ENCODE measurements around the gene UCHL5.
A peak's percentile ranks its signal among the peaks of the same experiment; 100 is the strongest.

Gene UCHL5, protein sequence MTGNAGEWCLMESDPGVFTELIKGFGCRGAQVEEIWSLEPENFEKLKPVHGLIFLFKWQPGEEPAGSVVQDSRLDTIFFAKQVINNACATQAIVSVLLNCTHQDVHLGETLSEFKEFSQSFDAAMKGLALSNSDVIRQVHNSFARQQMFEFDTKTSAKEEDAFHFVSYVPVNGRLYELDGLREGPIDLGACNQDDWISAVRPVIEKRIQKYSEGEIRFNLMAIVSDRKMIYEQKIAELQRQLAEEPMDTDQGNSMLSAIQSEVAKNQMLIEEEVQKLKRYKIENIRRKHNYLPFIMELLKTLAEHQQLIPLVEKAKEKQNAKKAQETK

DNA sequence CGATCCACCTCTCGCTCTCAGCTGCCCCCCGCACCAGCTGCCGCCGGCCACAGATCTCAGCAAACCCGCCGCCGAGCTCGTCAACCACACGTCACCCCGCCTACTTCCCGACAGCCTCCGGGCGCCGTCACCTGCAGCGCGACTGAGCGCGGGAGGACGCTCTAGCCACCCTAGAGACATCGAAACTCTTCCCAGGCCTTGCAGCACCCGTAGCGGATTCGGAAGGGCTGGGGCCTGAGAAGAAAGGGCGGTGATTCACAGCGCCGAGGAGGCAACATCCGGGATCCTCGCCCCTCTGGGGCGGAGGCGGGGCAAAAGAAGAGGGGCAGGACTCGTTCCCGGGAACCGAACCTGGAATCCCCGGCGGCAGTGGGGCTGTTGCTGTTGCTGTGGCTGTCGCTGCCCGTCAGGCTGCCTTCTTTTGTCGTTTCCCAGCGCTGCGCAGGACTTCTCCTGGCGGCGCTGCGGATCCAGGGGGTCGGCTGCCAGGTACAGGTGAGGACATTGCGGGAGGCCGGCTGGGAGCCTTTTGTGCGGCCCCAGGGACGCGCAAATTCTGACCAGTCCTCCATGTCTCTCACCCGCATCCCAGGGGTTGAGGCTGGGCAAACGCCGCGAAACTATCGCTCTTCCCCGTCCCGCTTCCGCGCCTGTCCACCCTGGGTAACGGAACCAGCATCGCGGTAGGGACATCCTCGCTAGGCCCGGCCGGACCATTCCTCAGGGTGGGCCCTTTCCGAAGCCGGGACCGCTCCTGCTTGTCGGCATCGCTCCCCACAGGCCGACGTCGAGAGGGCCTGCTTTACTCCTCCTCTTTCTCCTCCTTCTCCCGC is at the start of gene UCHL5, which contains the start of gene RO60:
TSS of gene UCHL5 (minus strand) at position 79 of the 833 bp plus-strand sequence. CDS start 100 bp downstream, outside the sequence.
TSS of gene RO60 (plus strand) at position 331 of the 833 bp plus-strand sequence. CDS start 9,443 bp downstream, outside the sequence.
- peak; percentile 88 for DNase-seq

DNA sequence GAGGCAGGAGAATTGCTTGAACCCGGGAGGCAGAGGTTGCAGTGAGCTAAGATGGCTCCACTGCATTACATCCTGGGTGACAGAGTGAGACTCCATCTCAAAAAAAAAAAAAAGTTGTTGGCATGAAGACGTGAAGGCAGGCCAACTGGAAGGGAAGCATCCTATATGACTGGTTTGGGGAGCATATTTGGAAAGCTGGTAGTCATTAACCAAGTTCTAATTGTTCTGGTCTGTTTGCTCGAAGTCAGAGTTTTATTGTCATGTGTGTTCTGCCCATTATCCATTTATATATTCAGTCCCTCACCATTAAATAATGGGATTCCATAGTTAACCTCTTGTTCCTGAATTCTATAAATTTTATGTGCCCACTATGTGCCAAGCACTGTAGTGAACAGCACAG is 49.3 kb upstream of the UCHL5 start:
- no peak for DNase-seq

DNA sequence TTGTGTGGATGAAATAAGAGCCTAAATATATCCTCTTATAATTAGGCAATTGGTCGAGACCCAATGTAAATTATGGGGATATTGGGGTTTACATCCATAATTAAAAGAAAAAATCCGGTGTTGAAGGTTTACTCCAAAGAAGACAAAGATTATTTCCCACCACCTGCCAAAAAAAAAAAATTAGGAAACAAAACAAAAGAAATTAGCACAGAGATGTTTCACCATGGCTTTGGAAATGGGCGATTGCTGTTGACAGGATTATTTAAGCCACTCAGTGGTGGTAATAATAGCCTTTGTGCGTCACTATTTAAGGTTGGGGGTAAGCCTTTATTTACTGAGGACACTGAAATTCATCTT is 46.6 kb upstream of the UCHL5 start:
- no peak for DNase-seq

DNA sequence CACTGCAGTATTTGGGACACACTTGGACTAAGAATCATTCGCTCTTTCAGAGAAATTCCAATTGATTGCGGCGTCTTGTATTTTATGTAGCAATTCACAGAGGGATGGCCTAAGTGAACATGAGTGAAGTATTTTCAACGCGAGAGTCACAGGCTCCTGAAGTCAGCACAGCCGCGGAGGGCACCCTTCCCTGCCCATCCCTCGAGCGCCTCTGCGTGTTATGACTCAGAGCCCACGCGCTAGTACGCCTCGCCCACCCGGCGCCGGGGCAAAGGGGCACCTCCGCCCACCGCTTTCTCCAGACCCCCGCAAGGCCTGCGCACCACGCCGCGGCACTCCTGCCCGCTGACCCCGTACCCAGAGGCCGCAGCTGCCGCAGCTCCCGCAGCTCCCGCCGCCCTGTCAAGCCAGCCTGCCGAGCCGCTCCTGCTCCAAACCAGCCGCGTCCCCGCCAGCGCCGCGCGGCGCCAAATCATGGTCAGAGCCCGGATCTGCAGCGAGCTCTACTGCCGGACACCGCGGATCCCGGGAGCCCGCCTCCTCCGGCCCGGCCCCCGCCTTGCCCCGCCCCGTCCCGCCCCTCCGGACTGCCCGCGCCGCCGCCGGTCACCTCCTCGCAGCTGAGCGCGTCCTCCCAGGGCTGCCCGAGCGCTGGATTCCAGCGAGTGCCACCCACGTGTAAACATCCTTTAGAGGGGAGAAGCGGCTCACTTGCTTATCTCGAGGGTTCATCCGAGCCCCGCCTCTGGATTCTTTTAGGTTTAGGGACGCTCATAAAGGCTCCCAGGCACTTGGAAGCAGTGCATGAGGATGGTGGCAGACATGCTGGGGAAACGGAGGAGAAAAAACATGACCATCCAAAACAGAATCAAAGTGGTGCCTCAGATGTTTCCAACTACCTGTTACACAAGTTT is 46.0 kb upstream of the UCHL5 start, which contains the start of gene GLRX2:
TSS of gene GLRX2 (minus strand) at position 508 of the 914 bp plus-strand sequence. CDS start at position 476, 32 bp downstream.
- peak; percentile 51 for DNase-seq

DNA sequence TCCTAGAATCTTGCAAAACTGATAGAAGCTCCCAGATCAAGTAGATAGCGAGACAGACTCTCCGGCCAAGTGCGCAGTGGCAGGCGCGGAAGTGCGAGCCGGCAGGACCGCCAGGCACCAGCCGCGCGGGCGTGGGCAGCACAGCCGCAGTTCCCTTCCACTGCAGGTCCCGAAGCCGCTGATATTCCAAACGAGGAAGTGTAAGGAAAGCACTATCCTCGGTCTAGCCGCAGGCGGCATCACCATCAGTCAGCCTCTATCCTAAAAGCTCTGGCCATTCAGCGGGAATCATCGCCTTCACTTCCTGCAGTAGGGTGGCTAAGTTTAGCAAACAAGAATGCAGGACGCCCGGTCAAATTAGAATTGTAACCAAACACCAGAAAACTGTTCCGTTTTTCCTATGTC is 45.3 kb upstream of the UCHL5 start:
- peak; percentile 16 for DNase-seq

DNA sequence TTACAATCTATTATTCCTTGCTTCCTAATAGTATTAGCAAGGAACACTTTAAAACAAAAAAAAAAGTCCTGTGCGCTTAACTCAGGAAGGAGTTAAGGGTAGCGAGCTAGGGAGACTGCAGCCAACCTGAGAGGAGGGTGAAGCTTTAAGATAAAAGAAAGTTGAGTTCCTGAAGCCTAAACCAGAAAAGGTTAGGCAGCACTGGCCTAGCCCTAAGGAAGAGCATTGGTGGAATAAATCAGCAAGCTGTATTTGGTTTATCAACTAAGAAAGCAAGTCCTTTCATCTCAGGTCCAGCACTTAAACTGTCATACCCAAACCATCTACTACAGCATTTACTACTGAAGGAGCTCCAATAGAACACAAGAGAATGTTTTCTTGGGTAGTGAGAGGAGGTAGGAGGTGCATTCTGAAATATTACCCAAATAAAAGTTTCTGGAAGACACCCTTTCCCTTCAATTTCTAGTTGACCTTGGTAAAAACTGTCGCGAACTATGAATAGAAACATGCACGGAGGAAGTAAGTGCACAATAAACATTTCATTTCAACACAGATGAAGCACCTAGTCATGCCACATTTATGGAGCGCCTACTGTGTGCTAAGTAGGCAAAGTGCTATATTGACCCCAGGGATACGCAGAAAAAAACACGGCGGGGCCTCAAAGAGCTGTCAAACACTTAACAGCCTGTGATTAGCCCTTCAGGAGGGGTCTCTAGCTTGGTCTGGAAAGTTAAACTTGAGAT is 44.8 kb upstream of the UCHL5 start:
- DNase-seq = no peak

DNA sequence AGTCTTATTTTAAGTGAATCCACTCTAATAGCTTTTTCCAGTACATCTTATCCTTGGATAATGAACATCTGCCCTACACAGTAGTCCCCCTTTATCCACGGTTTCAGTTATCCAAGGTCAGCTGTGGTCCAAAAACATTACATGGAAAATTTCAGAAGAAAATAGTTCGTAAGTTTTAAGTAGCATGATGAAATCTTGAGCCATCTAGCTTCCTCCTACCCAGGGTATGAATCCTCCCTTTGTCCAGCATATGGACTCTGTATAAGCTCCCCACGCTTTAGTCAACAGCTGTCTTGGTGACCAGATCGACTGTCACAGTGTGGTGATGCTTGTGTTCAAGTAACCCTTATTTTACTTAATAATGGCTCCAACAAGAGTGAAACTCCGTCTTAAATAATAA is 43.5 kb upstream of the UCHL5 start:
- no peak for DNase-seq

DNA sequence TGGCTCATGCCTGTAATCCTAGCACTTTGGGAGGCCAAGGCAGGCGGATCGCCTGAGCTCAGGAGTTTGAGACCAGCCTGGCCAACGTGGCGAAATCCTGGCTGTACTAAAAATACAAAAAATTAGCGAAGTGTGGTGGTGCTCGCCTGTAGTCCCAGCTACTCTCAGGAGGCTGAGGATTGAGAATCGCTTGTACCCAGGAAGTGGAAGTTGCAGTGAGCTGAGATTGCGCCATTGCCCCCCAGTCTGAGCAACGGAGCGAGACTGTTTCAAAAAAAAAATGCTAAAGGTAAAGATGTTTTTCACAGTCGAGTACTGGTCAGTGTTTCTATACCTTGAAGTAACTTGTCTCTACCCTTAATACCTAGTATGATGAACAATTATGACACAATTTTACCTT is 35.0 kb upstream of the UCHL5 start:
- DNase-seq = no peak

DNA sequence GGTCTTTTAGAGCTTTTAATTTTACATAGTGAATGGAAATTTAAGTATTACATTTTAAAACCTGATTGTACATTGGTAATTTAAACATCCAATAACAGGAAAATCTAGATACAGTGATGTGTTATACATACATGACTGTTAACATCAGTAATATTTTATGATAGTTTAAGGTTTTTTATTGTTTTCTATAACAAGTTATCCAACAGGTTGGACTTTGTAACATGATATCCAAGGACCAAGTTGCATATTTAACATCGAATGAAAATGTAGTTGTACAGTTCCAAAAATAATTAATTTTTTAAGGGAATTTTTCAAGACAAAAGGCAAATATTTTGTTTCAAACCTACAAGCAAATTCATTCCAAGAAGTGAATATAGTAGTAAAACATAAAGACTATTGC is 31.7 kb upstream of the UCHL5 start:
- DNase-seq = no peak

DNA sequence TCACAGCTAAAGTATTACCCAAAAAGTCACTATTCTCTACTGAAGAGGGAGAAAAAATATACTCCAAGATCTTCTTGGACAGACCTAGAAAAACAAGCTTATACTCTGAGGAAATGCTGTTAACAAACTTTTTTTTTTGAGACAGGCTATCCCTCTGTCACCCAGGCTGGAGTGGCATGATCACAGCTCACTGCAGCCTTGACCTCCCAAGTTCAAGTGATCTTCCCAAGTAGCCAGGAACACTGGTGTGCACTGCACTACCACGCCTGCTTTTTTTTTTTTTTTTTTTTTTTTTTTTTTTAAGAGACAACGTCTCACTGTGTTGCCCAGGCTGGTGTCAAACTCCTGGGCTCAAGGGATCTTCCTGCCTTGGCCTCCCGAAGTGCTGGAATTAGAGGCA is 28.7 kb upstream of the UCHL5 start:
- DNase-seq = no peak

DNA sequence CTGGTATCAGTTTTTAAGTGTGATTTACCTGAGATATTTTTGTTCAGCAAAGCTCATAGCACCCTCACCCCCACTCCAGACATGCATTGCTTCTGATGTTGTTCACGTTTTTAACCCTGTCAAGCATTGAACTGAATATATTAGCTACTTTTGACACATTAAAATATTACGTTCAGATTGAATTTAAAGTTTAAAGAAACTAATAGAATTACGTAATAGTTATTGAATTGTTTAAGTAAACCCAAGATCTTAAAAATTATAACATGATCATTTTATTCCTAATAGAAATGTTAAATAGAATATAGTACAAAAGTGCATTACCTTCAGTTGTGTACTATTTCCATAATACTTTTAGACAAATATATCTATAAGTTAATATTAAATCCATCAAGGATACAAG is 27.2 kb upstream of the UCHL5 start:
- DNase-seq = no peak

DNA sequence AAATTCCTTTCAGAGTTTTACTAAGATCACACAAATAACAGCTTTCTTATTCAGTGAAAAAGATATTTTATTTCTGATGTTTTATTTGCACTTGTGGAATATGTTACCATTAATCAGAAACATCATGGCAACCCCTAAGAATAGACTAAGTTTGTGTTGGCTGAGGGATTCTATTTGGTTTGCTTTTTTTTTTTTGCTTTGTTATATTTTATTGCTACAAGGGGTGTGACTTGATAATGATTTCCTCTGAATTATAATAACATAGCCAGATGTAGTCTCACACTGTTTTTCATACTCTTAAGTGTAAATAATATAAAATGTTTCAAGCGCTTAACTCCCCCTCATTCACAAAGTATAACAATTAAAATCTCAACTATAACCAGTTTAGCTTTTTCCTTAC is 26.1 kb upstream of the UCHL5 start:
- DNase-seq = no peak

DNA sequence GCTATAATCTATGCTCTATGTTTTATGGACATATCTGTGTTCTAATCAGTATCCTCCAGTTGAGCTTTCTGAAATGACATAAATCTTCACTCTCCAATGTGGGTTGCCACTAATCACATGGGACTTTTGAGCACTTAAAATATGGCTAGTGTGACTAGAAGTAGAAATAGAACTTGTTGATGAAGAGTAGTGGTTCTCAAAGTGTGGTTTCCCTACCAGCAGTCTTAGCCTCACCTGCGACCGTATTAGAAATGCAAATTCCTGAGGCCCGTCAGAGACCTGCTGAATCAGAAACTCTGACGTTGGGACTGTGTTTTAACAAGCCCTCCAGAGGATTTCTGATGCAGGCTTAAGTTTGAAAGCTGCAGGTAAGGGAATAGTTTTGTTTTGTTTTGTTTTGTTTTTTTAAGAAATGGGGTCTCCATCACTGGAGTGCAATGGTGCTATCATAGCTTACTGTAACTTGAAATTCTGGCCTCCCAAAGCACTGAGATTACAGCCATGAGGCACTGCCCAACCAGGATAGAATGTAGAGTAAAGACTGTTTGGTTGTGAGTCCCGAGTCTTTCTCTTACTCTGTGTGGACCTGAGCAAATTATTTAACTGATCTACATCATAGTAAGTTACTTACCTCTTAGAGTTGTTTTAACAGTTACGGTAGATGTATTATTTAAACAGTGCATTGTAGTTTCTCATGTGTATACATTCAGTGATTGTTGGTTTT is 24.4 kb upstream of the UCHL5 start:
- no peak for DNase-seq

DNA sequence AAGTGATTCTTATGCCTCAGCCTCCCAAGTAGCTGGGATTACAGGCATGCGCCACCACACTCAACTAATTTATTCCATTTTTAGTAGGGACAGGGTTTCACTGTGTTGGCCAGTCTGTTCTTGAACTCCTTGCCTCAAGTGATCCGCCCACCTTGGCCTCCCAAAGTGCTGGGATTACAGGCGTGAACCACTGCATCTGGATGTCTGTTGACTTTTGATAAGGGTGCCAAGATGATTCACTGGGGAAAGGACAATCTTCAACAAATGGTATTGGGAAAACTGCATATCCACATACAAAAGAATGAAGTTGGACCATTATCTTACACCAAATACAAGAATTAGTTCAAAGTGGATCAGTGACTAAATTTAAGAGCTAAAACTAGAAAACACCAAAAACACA is 20.0 kb upstream of the UCHL5 start:
- DNase-seq = no peak

DNA sequence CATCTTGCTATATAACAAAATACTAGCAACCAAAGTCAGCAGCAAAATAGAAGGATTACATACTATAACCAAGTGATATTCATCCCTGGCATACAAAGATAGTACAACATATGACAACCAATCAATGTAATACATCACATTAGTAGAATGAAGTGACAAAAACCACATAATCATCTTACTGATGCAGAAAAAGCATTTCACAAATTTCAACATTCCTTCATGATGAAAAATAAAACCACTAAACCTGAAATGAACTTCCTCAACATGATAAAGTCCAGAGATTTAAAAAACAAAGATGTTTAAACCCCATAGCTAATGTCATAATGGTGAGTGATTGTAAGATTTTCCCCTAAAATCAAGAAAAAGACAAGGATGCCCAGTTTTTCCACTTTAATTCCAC is 18.8 kb upstream of the UCHL5 start:
- DNase-seq = no peak

DNA sequence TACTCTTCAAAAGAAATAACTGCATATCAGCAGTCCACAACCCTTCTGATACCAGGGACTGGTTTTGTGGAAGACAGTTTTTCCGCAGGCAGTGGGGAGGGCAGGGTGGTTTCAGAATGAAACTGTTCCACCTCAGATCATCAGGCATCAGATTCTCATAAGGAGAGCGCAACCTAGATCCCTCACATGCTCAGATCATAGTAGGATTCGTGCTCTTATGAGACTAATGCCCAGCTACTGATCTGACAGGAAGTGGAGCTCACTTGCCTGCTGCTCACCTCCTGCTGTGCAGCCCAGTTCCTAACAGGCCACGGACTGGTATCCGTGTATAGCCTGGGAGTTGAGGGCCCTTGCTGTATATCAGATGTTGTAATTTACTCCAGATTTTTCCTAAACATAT is 11.8 kb upstream of the UCHL5 start:
- no peak for DNase-seq

DNA sequence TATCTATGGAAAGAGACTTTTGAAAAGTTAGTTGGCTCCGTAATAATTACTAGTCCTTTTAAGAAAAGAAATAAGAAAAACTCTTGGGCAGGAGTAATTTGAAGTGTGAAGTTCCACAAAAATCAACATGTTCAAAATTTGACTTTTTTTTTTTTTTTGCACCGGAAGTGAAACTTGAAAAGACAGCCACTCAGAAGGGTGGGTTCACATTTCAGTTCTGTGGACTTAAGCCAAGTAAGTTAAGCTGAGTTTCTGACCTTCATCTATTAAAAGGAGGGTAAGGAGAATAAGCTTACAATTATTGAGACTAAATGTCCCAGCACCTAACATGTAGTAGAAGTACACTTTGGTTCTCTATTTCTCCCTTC is 11.2 kb upstream of the UCHL5 start:
- DNase-seq = no peak

DNA sequence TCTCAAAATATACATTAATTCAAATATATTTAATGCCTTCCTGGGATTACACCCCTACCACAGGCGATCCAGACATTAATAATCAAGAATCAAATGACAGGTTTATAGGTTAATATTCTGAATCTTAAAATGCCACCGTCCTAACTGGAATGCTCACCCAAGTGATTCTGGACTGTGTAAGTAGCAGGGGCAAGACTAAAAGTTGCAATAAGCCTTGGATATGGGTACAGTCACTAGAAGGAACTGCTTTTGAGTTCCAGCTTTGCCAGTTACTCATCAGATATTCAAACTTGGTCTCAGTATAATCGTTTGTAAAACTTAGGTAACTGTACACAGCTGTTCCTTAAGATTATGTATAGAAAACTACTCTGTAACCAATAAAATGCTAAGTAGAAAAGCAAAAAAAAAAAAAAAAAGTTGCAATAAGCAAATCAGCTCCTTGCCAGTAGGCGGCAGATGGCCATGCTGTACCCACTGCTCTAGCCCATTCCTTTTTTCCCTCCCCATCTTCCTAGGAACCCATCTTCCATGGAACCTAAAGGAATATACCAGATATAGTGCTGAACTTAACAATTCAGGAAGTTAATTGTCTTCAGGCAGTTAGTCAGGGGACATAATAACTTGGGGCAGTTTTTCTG is 10.7 kb upstream of the UCHL5 start:
- no peak for DNase-seq

DNA sequence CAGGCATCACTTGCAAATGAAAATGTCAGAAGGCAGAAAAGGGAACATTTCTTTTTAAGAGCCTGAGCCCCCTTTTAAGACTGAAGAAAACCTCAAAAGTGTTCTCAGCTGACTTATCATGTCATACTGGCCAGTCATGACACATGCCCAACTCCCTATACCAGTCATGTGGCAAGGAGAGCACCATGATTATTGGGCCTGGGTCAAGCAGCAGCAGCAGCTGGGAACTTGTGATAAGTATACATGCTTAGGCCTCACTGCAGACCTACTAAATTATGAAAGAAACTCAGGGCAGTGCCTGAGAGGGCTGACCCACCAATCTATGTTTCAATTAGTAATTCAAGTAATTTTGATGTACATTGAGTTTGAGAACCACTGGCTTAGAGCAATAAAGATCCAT is 8.9 kb upstream of the UCHL5 start:
- DNase-seq = no peak

DNA sequence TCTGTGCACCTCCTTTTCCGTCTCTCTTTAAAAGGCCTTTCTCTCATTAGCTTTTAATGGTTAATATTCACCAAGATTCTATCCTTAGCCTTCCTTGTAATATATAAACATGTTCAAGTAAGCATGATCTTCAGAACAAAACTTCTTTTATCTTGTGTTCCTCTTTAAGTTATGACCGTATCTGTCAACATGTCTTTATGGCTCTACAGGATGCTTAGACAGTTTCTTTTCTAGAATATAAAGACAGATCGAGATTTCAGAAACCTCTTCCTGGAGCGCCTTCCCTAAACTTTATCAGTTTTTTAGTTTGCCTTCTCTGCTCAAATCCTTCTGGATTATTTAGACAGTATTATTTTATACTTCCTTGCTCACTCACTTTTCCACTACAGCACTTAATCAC is 7.4 kb upstream of the UCHL5 start:
- DNase-seq = no peak

DNA sequence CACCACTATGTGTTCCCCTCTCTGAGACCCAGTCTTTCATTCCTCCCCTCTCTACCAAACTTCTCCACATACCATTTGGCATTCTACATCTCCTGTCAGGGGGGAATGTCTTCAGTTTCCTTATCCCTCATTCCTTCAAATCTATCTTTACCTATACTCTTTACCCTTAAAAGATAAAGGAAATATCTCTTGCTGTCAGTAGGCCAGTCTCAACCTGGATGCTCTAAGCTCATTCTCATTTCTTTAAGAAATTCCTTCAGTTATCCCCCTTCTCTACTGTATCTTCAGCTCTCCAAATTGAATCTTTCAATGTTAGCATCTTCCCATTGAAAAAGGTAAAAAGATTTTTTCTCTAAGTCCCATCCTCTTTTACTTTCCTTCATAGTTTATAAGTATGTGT is 6.8 kb upstream of the UCHL5 start:
- no peak for DNase-seq
